HCT116 (cell line): ENCODE measurements around the gene SIAH2. TPM values are rescaled to one million over a fixed set of nuclear protein-coding genes. Genes with fewer than 3 reads are reported as not detected.

Experiments used
- ATAC-seq: fragments of 200-7000 bp; cut with Tn5 transposase; 2 replicates; pipeline ENCODE4 v1.9.1; 2020; ENCODE audit warnings: mild to moderate bottlenecking, moderate library complexity
- BruUV-seq: library from RNA; stranded (reverse); fragments of 400-500 nt; replicated peaks from 2 replicates; lab custom pipeline; 2021; lab: Mats Ljungman, UMichigan
- CTCF ChIA-PET: fragments of 300-600 bp; sonication (Branson Sonifier 250); formaldehyde crosslinking; loops from one replicate; lab custom pipeline; 2021; ENCODE audit warnings: antibody characterized with exemption; lab: Charles Lee
- POLR2A ChIA-PET: fragments of 300-600, 350-600 bp; sonication (Branson Sonifier 250); formaldehyde crosslinking; loops from one replicate; lab custom pipeline; 2021; ENCODE audit warnings: antibody characterized with exemption; lab: Charles Lee
- RAD21 ChIA-PET, 2 experiments: fragments of 300-600 bp; sonication (Branson Sonifier 250); formaldehyde crosslinking; loops; one replicate each; lab custom pipeline; 2023; ENCODE audit warnings: low total read pairs in 2 of 2; ENCODE audit not compliant: uncharacterized antibody in 2 of 2, unreplicated experiment in 2 of 2, low non-redundant PET in 1 of 2; lab: Charles Lee
- DNase-seq: peaks from one replicate; pipeline ENCODE4 v3.0.0-alpha.2; 2010; ENCODE audit warnings: low read depth, low spot score
- H2AFZ ChIP-seq: fragments of 200-600 bp; shearing (Covaris generic), sonication (generic); 2 replicates; pipeline ENCODE4 v1.6.1; 2017; ENCODE audit warnings: low read depth, mixed run types, mixed read lengths, antibody characterized with exemption, low read length; ENCODE audit not compliant: poor library complexity, severe bottlenecking
- H3K27ac ChIP-seq: 2 replicates; pipeline ENCODE4 v1.5.1; 2012; ENCODE audit warnings: low read depth, low read length
- H3K27me3 ChIP-seq: fragments of 200-600 bp; sonication (generic); 2 replicates; pipeline ENCODE4 v1.6.1; 2016; ENCODE audit warnings: mixed run types, low read length, mixed read lengths; ENCODE audit not compliant: insufficient read depth
- H3K36me3 ChIP-seq, 2 experiments: fragments of 200-500 bp in 1 of 2; fragments of 200-600 bp in 1 of 2; sonication (Bioruptor generic) in 1 of 2; sonication (generic) in 1 of 2; 2 replicates each; pipeline versions ENCODE4 v1.5.1 to v1.6.1; 2014 to 2016; ENCODE audit warnings: low read length in 2 of 2, inconsistent platforms in 1 of 2, mixed read lengths in 1 of 2, mixed run types in 1 of 2; ENCODE audit not compliant: insufficient read depth in 2 of 2, control insufficient read depth in 1 of 2
- H3K4me1 ChIP-seq, 2 experiments: fragments of 200-600 bp in 1 of 2; sonication (generic) in 1 of 2; 2 replicates each; pipeline versions ENCODE4 v1.5.1 to v1.6.1; 2012 to 2017; ENCODE audit warnings: low read length in 2 of 2, inconsistent platforms in 1 of 2, mild to moderate bottlenecking in 1 of 2, mixed read lengths in 1 of 2, mixed run types in 1 of 2, moderate library complexity in 1 of 2; ENCODE audit not compliant: insufficient read depth in 2 of 2, control insufficient read depth in 1 of 2
- H3K4me2 ChIP-seq: fragments of 200-600 bp; sonication (generic); 2 replicates; pipeline ENCODE4 v1.6.1; 2017; ENCODE audit warnings: mixed run types, low read length, mixed read lengths
- H3K4me3 ChIP-seq, 2 experiments: fragments of 200-600 bp in 1 of 2; sonication (generic) in 1 of 2; replicated peaks in 1 of 2; 2 replicates each; pipeline ENCODE4 v1.5.1; 2011 to 2016; ENCODE audit warnings: low read length in 2 of 2, control low read depth in 1 of 2, low read depth in 1 of 2, mild to moderate bottlenecking in 1 of 2, mixed read lengths in 1 of 2, mixed run types in 1 of 2
- H3K79me2 ChIP-seq: fragments of 200-600 bp; sonication (generic); 2 replicates; pipeline ENCODE4 v1.6.1; 2017; ENCODE audit warnings: mild to moderate bottlenecking, mixed run types, low read length, moderate library complexity, mixed read lengths; ENCODE audit not compliant: insufficient read depth
- H3K9ac ChIP-seq: fragments of 200-600 bp; sonication (generic); 2 replicates; pipeline ENCODE4 v1.6.1; 2016; ENCODE audit warnings: low read length, mixed read lengths
- H3K9me2 ChIP-seq: fragments of 200-600 bp; sonication (generic), shearing (Covaris generic); 2 replicates; pipeline ENCODE4 v1.6.1; 2017; ENCODE audit warnings: mixed run types, mild to moderate bottlenecking, moderate library complexity; ENCODE audit not compliant: insufficient read depth
- H3K9me3 ChIP-seq, 2 experiments: fragments of 200-500 bp in 1 of 2; fragments of 200-600 bp in 1 of 2; sonication (Bioruptor generic) in 1 of 2; sonication (generic) in 1 of 2; 2 replicates each; pipeline ENCODE4 v1.6.1; 2014 to 2017; ENCODE audit warnings: low read length in 2 of 2, mixed read lengths in 2 of 2, inconsistent platforms in 1 of 2, low read depth in 1 of 2, mild to moderate bottlenecking in 1 of 2, mixed run types in 1 of 2, moderate library complexity in 1 of 2; ENCODE audit not compliant: control insufficient read depth in 1 of 2, insufficient read depth in 1 of 2
- H4K20me1 ChIP-seq: fragments of 200-600 bp; sonication (generic), shearing (Covaris generic); 2 replicates; pipeline ENCODE4 v1.6.1; 2017; ENCODE audit warnings: mixed run types, mild to moderate bottlenecking, moderate library complexity; ENCODE audit not compliant: insufficient read depth
- ATF3 ChIP-seq: IDR thresholded peaks from 2 replicates; pipeline ENCODE4 v1.6.1; 2012
- CEBPB ChIP-seq: IDR thresholded peaks from 2 replicates; pipeline ENCODE4 v1.6.1; 2012; ENCODE audit warnings: low read depth
- CTCF ChIP-seq, 3 experiments: fragments of 200-600 bp in 1 of 3; sonication (generic) in 1 of 3; IDR thresholded peaks in 2 of 3; conservative IDR thresholded peaks in 1 of 3; 2 replicates each; pipeline ENCODE4 v1.5.1; 2012 to 2017; ENCODE audit warnings: low read depth in 2 of 3, low read length in 2 of 3, antibody characterized with exemption in 1 of 3, borderline replicate concordance in 1 of 3, control low read depth in 1 of 3, mild to moderate bottlenecking in 1 of 3, mixed read lengths in 1 of 3, mixed run types in 1 of 3, moderate library complexity in 1 of 3; ENCODE audit not compliant: insufficient read depth in 1 of 3
- EGR1 ChIP-seq: IDR thresholded peaks from 2 replicates; pipeline ENCODE4 v1.6.1; 2012; ENCODE audit warnings: low read depth
- EZH2 ChIP-seq: fragments of 200-600 bp; sonication (generic); IDR thresholded peaks from 2 replicates; pipeline ENCODE4 v1.6.1; 2017; ENCODE audit warnings: antibody characterized with exemption, mixed run types
- JUND ChIP-seq: IDR thresholded peaks from 2 replicates; pipeline ENCODE4 v1.6.1; 2012
- MAX ChIP-seq: IDR thresholded peaks from 2 replicates; pipeline ENCODE4 v1.6.1; 2012
- POLR2A ChIP-seq: IDR thresholded peaks from 2 replicates; pipeline ENCODE4 v1.7.0; 2011; ENCODE audit warnings: borderline replicate concordance; ENCODE audit not compliant: insufficient read depth, insufficient read length; ENCODE audit errors: extremely low read depth
- RAD21 ChIP-seq: IDR thresholded peaks from 2 replicates; pipeline ENCODE4 v1.6.1; 2012; ENCODE audit warnings: low read depth, mild to moderate bottlenecking
- REST ChIP-seq: IDR thresholded peaks from 2 replicates; pipeline ENCODE4 v1.6.1; 2012; ENCODE audit warnings: low read depth
- SP1 ChIP-seq: IDR thresholded peaks from 2 replicates; pipeline ENCODE4 v1.6.1; 2012; ENCODE audit warnings: low read depth
- SRF ChIP-seq: IDR thresholded peaks from 2 replicates; pipeline ENCODE4 v1.6.1; 2012; ENCODE audit warnings: low read depth
- ZBTB33 ChIP-seq: IDR thresholded peaks from 2 replicates; pipeline ENCODE4 v1.6.1; 2011; ENCODE audit warnings: mild to moderate bottlenecking, low read length, moderate library complexity; ENCODE audit not compliant: insufficient replicate concordance; ENCODE audit errors: extremely low read depth
- intact Hi-C: fragments of 100-400 bp; cut with micrococcal nuclease; formaldehyde crosslinking; loops from 2 replicates; pipeline ENCODE4 v1.10.0; 2022
- total RNA-seq: library from RNA; stranded (reverse); gene quantifications from one replicate; pipeline ENCODE4 v1.2.1, GENCODE V29; 2021; ENCODE audit not compliant: unreplicated experiment

The SIAH2 gene
- total RNA-seq, 1 experiment from 2014 or later = 39.9 TPM

GRCh38 chr3:150744919-150745211, 18.1 kb downstream of the SIAH2 start:
- Histone ChIP-seq H3K9me2 (no peaks in the 10 kb centered on the region), H3K36me3 (peaks cover 3 to 5% of the 10 kb centered on the region in 2 experiments; a peak in 1 of 4 replicates), H2AFZ (no peak overlapping the region), H3K4me3 (no peak overlapping the region), H4K20me1 (peaks cover 12% of the 10 kb centered on the region; the same call in 1 of the 2 replicates), H3K9ac (no peak overlapping the region), H3K4me2 (0 out of 2 replicates have a peak overlapping the region, but pooled peaks have one; percentile 35), H3K79me2 (peaks cover 87% of the 10 kb centered on the region), H3K27ac (no peak overlapping the region), H3K9me3 (no peaks in the 10 kb centered on the region), H3K27me3 (no peaks in the 10 kb centered on the region), H3K4me1 (peaks cover 9 to 36% of the 10 kb centered on the region in 2 experiments; a peak in 3 of 4 replicates)
- DNase-seq = no peak
- RAD21 ChIA-PET = no interaction called here
- intact Hi-C loops = no loop called here
- CTCF ChIA-PET = no interaction called here
- ATAC-seq = no peak
- POLR2A ChIA-PET = no interaction called here
- TF ChIP-seq EZH2 = no peak
- no peak for TF ChIP-seq CTCF (IDR thresholded peaks at IDR 0.05 in 2 of 3, conservative IDR thresholded peaks at IDR 0.05 in 1 of 3; ENCODE audit: borderline replicate concordance in 1 of 3, insufficient read depth in 1 of 3, low read depth in 2 of 3, low read length in 2 of 3)
- no peak for TF ChIP-seq SP1
- no peak for TF ChIP-seq ATF3
- TF ChIP-seq RAD21 = no peak
- TF ChIP-seq EGR1 = no peak
- no peak for TF ChIP-seq JUND
- no peak for TF ChIP-seq MAX
- TF ChIP-seq ZBTB33 = no peak
- no peak for TF ChIP-seq REST
- TF ChIP-seq SRF = no peak
- no peak for TF ChIP-seq CEBPB
- TF ChIP-seq POLR2A = no peak
- BruUV-seq = no TSS peak
